Upper lobe of left lung (tissue), 4 donors: ENCODE measurements around the gene AKR1A1.
"Not testable (repeated sequence)": the region's sequence is repeated elsewhere in the genome, so short reads cannot be mapped to it uniquely, and the experiment has no call there.

ENCODE experiments used
- POLR2A ChIP-seq, 4 donors: fragments of 450-650 bp; IDR thresholded peaks; one replicate each; pipeline ENCODE4 v1.5.1; 2016 to 2017; ENCODE audit warnings: antibody characterized with exemption in 4 of 4, mild to moderate bottlenecking in 2 of 4
- POLR2AphosphoS5 ChIP-seq, 2 donors: sonication (generic); formaldehyde crosslinking; IDR thresholded peaks; one replicate each; pipeline ENCODE4 v1.5.1; 2017; ENCODE audit warnings: antibody characterized with exemption in 2 of 2
- TF ChIP-seq, protein P1 (sequence below), 6 experiments: fragments of 450-650 bp in 4 of 6; fragments of 200-600 bp in 2 of 6; sonication (generic) in 2 of 6; IDR thresholded peaks; one replicate each; pipeline ENCODE4 v1.5.1; 2016 to 2019; ENCODE audit warnings: antibody characterized with exemption in 6 of 6

DNA sequence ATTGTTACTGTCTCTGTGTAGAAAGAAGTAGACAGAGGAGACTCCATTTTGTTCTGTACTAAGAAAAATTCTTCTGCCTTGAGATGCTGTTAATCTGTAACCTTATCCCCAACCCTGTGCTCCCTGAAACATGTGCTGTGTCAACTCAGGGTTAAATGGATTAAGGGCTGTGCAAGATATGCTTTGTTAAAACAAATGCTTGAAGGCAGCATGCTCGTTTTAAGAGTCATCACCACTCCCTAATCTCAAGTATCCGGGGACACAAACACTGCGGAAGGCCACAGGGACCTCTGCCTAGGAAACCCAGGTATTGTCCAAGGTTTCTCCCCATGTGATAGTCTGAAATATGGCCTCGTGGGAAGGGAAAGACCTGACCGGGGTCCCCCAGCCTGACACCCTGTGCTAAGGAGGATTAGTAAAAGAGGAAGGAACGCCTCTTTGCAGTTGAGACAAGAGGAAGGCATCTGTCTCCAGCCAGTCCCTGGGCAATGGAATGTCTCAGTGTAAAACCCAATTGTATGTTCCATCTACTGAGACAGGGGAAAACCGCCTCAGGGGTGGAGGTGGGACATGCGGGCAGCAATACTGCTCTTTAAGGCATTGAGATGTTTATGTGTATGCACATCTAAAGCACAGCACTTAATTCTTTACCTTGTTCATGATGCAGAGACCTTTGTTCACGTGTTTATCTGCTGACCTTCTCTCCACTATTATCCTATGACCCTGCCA is 36.9 kb upstream of the AKR1A1 start:
- TF ChIP-seq, protein P1, sequence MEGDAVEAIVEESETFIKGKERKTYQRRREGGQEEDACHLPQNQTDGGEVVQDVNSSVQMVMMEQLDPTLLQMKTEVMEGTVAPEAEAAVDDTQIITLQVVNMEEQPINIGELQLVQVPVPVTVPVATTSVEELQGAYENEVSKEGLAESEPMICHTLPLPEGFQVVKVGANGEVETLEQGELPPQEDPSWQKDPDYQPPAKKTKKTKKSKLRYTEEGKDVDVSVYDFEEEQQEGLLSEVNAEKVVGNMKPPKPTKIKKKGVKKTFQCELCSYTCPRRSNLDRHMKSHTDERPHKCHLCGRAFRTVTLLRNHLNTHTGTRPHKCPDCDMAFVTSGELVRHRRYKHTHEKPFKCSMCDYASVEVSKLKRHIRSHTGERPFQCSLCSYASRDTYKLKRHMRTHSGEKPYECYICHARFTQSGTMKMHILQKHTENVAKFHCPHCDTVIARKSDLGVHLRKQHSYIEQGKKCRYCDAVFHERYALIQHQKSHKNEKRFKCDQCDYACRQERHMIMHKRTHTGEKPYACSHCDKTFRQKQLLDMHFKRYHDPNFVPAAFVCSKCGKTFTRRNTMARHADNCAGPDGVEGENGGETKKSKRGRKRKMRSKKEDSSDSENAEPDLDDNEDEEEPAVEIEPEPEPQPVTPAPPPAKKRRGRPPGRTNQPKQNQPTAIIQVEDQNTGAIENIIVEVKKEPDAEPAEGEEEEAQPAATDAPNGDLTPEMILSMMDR (IDR thresholded peaks at IDR 0.05) = not testable (repeated sequence)
- TF ChIP-seq POLR2AphosphoS5, POLR2A (IDR thresholded peaks at IDR 0.05): not testable (repeated sequence)
